ENCODE measurements around the gene RASSF5. TPM values are rescaled to one million over a fixed set of nuclear protein-coding genes. Genes with fewer than 3 reads are reported as not detected.

Gene RASSF5
- total and polyA plus RNA-seq, 9 of the 15 experiments (the other 6 are each of a cell fraction or from before 2014, with no cell fraction given) = 6.1 to 41.0 (median 25.2) TPM

GRCh38 chr1:206503591-206504362, 3.6 kb upstream of the RASSF5 start:
- H3K4me1 ChIP-seq (replicated peaks in 1 of 2; ENCODE audit: control insufficient read depth in 2 of 2, insufficient read depth in 2 of 2, low read length in 2 of 2) = peaks cover 35 to 52% of the 10 kb centered on the region in 2 experiments
- peak overlapping the region; percentile 85 for H2AFZ ChIP-seq (ENCODE audit: low read depth, low read length)
- peak overlapping the region; percentile 52 for H3K4me2 ChIP-seq (ENCODE audit: insufficient read depth, low read length)
- H4K20me1 ChIP-seq (replicated peaks; ENCODE audit: control insufficient read depth, insufficient read depth, low read length) = no peaks in the 10 kb centered on the region; the same call in 1 of the 2 replicates
- WGBS (ENCODE audit: insufficient coverage, low coverage, missing lambda C conversion rate) = 19% methylated on average over 8 of the region's 8 CpGs
- no peaks in the 10 kb centered on the region for H3K9me3 ChIP-seq (replicated peaks; ENCODE audit: control insufficient read depth, insufficient read depth, low read depth, low read length)
- H3K27ac ChIP-seq (ENCODE audit: extremely low read depth, low read depth, low read length) = peak overlapping the region; percentile 81
- ATAC-seq (peak; percentile 72), FAIRE-seq (peak; percentile 89), DNase-seq (ENCODE audit: extremely low read depth in 1 of 4, low spot score in 3 of 4) (peak; percentile 79 to 88 (median 80))
- intact Hi-C loops (cut with micrococcal nuclease) = loop anchor here (2.0 kb wide), 1 partner anchor 31 kb away; no protein-coding TSS in a partner anchor
- ChIA-PET CTCF (ENCODE audit: low intra/inter-chr PET ratio) (no interaction called here), POLR2A (interaction anchor here (0.6 to 1.5 kb wide), 7 partner anchors 9 to 1996 kb away, joined by 3 to 5 read pairs (median 4); no protein-coding TSS in a partner anchor)
- BruUV-seq (replicated peaks) = TSS peak; percentile 76
- H3K79me2 ChIP-seq (ENCODE audit: control insufficient read depth, insufficient read depth, low read length) = no peaks in the 10 kb centered on the region
- H3K36me3 ChIP-seq (ENCODE audit: control insufficient read depth, insufficient read depth, low read length) = no peaks in the 10 kb centered on the region
- peak overlapping the region; percentile 45 to 56; a peak in 3 of 4 replicates for H3K9ac ChIP-seq (ENCODE audit: insufficient read depth in 1 of 2, low read depth in 2 of 2, low read length in 2 of 2)
- no peak overlapping the region for H3K4me3 ChIP-seq
- peaks cover 8 to 13% of the 10 kb centered on the region in 2 experiments; a peak in 4 of 5 replicates for H3K27me3 ChIP-seq (ENCODE audit: control insufficient read depth in 2 of 2, insufficient read depth in 2 of 2, low read length in 2 of 2)
- H3K9me1 ChIP-seq (ENCODE audit: control insufficient read depth, insufficient read depth, low read length) = no peaks in the 10 kb centered on the region
- in situ Hi-C loops (cut with MboI) = no loop called here
- TF ChIP-seq SMARCA4 (IDR thresholded peaks at IDR 0.05) (peak; percentile 87), FOXJ3 (CRISPR knock-in tag; IDR thresholded peaks at IDR 0.05) (no peak), MEIS2 (IDR thresholded peaks at IDR 0.05; ENCODE audit: partially characterized antibody) (peak; percentile 14), RNF2 (IDR thresholded peaks at IDR 0.05) (no peak; the same call in 1 of the 2 replicates), HNRNPUL1 (IDR thresholded peaks at IDR 0.05; ENCODE audit: low read length) (no peak), MAZ (CRISPR knock-in tag; conservative IDR thresholded peaks at IDR 0.05 in 1 of 2, IDR thresholded peaks at IDR 0.05 in 1 of 2) (peak in 1 of 2 experiments; percentile 59; a peak in 2 of 4 replicates), HOXB6 (CRISPR knock-in tag; IDR thresholded peaks at IDR 0.05; ENCODE audit: borderline replicate concordance) (no peak), ATF2 (CRISPR knock-in tag; IDR thresholded peaks at IDR 0.05) (no peak), SLC30A9 (CRISPR knock-in tag; IDR thresholded peaks at IDR 0.05) (no peak), CREBBP (IDR thresholded peaks at IDR 0.05; ENCODE audit: low read depth, low read length) (no peak), FOS (IDR thresholded peaks at IDR 0.05; ENCODE audit: extremely low read depth, insufficient read length) (peak; percentile 25), ZC3H4 (CRISPR knock-in tag; IDR thresholded peaks at IDR 0.05; ENCODE audit: borderline replicate concordance) (no peak), HMG20A (CRISPR knock-in tag; conservative IDR thresholded peaks at IDR 0.05) (no peak), MEF2D (tag; conservative IDR thresholded peaks at IDR 0.05; ENCODE audit: low read depth) (no peak; the same call in 1 of the 2 replicates), POLR2B (IDR thresholded peaks at IDR 0.05; ENCODE audit: low read depth, partially characterized antibody) (no peak), MBD2 (IDR thresholded peaks at IDR 0.05; ENCODE audit: borderline replicate concordance, low read depth) (0 out of 2 replicates have a peak, but pooled peaks have one; percentile 10)
- TF ChIP-seq, protein P1, sequence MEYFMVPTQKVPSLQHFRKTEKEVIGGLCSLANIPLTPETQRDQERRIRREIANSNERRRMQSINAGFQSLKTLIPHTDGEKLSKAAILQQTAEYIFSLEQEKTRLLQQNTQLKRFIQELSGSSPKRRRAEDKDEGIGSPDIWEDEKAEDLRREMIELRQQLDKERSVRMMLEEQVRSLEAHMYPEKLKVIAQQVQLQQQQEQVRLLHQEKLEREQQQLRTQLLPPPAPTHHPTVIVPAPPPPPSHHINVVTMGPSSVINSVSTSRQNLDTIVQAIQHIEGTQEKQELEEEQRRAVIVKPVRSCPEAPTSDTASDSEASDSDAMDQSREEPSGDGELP (CRISPR knock-in tag; IDR thresholded peaks at IDR 0.05; ENCODE audit: borderline replicate concordance) = no peak

Data from K562 (cell line).